SIG-M5 (cell line): ENCODE results near the gene SLC38A1.
"Not testable (repeated sequence)": the region's sequence is repeated elsewhere in the genome, so short reads cannot be mapped to it uniquely, and the experiment has no call there.

Experiments used
- DNase-seq: peaks from one replicate; lab custom pipeline; 2025; lab: John Stamatoyannopoulos, UW

Gene SLC38A1

GRCh38 chr12:46206471-46206870 lies 62.4 kb downstream of the SLC38A1 start:
- DNase-seq = no peak

- DNase-seq = no peak
These were observed 63.5 kb downstream of the SLC38A1 start for GRCh38 chr12:46205294-46205693.

GRCh38 chr12:46201284-46201789 lies 67.5 kb downstream of the SLC38A1 start:
- DNase-seq = no peak

GRCh38 chr12:46200551-46200950 lies 68.3 kb downstream of the SLC38A1 start:
- no peak for DNase-seq

- DNase-seq = no peak
These were observed 69.9 kb downstream of the SLC38A1 start for GRCh38 chr12:46198913-46199312.

GRCh38 chr12:46197883-46198282 lies 71.0 kb downstream of the SLC38A1 start:
- DNase-seq = no peak

- DNase-seq = not testable (repeated sequence)
These were observed 78.3 kb downstream of the SLC38A1 start for GRCh38 chr12:46190533-46190932.

GRCh38 chr12:46188170-46188569 lies 80.7 kb downstream of the SLC38A1 start:
- no peak for DNase-seq

GRCh38 chr12:46187023-46187422 lies 81.8 kb downstream of the SLC38A1 start:
- DNase-seq = no peak

GRCh38 chr12:46186088-46186487 lies 82.8 kb downstream of the SLC38A1 start:
- DNase-seq = no peak

- no peak for DNase-seq
These were observed 83.2 kb downstream of the SLC38A1 start for GRCh38 chr12:46185686-46186085.

GRCh38 chr12:46184798-46185595 lies 83.8 kb downstream of the SLC38A1 start:
- DNase-seq = no peak

GRCh38 chr12:46183112-46183511 lies 85.7 kb downstream of the SLC38A1 start:
- DNase-seq = no peak

GRCh38 chr12:46181465-46181864 lies 87.4 kb downstream of the SLC38A1 start:
- no peak for DNase-seq

GRCh38 chr12:46179693-46180452 lies 89.0 kb downstream of the SLC38A1 start:
- no peak for DNase-seq

- no peak for DNase-seq
These were observed 90.8 kb downstream of the SLC38A1 start for GRCh38 chr12:46177837-46178608.

GRCh38 chr12:46177025-46177424 lies 91.8 kb downstream of the SLC38A1 start:
- DNase-seq = peak; percentile 16

GRCh38 chr12:46174919-46175318 lies 93.9 kb downstream of the SLC38A1 start:
- no peak for DNase-seq

GRCh38 chr12:46174061-46174662 lies 94.7 kb downstream of the SLC38A1 start:
- DNase-seq = no peak

GRCh38 chr12:46168426-46168825 lies 100.4 kb downstream of the SLC38A1 start:
- DNase-seq = no peak

GRCh38 chr12:46167412-46167811 lies 101.4 kb downstream of the SLC38A1 start:
- no peak for DNase-seq

- no peak for DNase-seq
These were observed 103.7 kb downstream of the SLC38A1 start for GRCh38 chr12:46165191-46165590.
